Measurements from ENCODE around the gene NAT9.

Gene NAT9

DNA sequence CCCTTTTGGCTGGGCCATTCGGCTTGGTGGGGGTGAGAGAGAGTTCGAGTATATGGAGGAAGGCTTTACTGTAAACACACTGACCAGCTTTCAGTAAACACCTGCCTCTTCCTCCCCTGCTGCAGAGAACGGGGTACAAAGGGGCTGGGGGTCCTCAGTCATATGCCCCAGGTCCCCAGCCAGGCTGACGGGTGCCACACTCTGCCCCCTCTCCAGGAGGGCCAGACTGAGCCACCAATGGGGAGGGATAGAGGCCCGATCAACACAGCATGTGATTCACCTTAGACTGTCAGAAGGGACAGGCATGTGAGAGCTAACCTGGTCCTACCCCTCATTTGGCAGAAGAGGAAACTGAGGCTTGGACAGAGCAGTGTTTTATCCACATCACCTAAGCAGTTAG is 14.7 kb downstream of the NAT9 start:
- DNase-seq (ENCODE audit: low spot score), result no peak

DNA sequence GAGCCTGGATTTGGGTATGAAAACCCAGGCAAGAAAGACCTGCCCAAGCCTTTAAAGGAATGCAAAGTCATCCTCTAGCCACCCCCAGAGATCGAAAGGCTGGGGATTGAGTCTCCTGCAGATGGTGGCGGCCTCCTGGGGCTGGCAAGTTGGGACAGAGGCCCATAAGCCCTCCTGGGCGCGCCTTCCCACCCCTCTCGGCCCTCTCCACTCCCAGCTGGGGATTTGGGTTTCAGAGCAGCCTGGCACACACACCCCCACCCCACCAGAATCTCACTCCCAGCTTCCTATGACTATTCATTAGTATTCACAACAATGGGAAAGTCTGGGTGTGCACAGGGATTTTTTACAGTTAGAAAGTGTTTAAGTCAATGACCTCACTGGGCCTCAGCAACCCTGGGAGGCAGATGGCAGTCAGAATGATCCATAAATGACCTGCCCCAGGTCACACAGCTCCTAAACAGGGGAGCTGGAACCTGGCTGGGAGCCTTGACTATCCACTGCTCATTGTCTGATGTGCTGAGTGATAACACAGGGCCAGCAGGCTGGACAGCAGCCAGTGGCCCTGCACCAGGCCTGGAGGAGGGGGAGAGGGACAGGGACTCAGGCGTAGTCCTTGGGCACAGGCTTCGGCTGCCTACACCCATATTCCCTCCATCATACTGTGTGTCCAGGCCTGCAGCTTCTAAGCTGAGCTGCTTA is 15.6 kb downstream of the NAT9 start:
- DNase-seq (ENCODE audit: low spot score), result no peak

DNA sequence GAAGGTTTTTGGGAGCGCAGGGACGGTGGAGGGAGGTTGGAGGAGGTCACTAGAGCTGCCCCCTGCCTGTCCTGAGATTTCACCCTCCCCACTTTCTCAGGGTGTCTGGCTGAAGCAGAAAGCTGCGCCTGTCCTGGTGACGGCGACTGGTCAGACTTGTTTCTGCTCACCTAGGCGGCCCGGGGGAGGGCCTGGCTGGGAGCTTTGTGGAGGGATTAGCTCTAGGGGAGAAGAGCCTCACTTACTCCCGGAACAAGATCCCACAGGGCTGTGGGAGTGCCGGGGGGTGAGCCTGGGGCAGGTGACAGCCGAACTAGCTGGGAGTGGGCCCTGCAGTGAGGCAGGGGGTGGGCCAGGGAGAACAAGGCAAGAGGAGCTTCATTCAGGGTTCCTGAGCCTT is 16.2 kb downstream of the NAT9 start:
- DNase-seq (ENCODE audit: low spot score), result peak; percentile 83

DNA sequence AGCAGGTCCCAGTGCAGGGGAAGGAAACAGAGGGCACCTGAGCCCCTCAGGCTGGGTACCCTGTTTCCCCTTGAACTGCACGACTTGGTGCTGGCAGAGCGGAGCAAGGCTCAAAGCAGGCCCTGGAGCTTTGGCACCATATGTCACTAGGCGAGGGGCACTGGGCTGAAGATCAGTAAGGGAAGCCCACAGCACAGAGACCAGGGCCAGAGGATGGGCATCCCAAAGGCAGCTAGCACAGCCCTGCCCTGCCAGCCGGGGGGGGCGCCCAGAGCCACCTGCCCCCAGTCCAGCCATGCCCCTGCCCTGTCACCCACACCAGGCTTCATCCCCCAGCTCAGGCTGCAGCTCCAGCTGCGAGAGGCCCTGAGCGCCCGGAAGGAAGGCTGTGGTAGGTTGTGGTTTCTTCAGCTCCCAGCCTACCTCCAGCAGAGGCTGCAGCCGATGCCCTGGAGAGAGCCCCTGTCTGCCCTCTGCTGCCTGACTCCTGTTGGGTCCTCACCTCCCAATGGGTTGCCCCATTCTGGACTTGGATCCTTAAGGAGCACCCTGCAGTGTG is 16.8 kb downstream of the NAT9 start:
- no peak for DNase-seq (ENCODE audit: low spot score)

DNA sequence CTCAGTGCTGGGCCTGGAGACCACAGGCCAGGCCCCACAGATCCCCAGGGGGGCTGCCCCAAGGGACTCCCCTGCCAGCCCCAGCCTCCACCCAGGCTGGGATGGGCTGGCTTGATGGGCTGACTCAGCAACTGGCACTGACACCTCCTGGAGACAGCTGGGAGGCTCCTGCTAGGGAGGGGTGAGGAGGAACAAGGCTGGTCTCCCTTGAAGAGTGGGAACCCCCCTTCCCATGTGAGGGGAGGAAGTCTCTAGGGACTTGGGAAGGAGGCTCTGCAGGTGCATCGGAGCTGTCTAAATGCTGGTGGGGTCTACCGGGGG is 17.3 kb downstream of the NAT9 start:
- no peak for DNase-seq (ENCODE audit: low spot score)

DNA sequence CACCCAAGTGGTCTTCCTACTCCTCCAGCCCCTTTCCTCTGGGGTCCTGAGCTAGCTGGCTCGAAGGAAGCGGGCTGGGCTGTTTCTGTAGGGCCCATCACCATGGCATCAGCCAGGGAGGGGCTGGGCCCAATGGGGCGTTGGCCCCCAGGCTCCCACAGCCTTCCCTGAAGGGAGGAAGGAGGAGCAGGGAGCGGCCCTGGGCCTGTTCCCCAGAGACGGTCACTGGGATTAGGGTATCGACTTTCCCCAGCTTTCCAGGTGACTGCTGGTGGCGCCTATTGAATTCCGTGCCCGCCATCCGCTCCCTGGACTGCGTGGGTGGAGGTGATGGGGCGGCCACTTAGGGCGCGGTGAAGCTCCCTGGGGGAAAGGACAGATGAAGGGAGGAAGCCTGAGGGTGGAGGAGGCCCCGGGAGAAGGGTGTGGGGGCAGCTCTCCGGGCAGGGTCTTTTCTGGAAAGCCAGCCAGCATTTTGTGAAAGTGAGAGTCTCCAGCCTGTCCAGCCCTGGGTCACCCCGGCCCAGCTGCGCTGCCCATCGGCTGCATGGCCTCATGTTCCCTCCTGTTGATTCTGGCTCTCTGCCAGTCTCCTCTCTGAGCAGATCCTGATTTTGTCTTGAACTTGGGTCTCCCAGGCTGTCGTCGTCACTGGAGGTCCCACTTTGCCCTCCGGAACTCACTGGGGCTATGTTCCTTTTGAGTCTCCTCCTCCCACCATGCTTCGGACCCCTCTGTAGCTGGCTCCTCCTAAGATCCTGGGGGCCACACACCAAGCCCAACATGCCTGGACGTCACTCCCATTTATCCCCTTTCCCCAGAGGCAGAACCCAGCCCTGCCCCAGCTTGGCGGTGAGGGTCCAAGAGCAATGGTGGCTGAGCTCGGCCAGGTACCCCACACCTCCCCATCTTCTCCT is 18.0 kb downstream of the NAT9 start:
- DNase-seq (ENCODE audit: low spot score), result no peak

DNA sequence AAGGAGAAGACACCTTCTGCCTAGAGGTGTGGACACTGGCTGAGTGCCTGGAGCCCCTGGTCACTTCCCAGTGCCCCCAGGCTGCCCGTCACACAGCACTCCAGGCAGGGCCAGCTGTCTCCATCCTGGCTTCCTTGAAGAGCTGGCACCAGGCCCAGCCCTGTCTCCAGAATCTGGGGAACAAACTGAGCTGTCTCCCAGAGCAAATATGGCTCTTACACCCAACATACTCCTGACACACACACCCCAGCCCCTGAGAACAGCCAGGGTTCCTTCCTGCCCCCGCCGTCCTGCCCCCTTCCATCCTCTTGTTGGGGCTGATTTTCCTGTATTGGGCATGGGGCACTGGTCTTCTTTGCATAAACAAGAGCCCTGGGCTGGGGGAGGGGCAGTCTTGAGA is 18.6 kb downstream of the NAT9 start:
- no peak for DNase-seq (ENCODE audit: low spot score)

DNA sequence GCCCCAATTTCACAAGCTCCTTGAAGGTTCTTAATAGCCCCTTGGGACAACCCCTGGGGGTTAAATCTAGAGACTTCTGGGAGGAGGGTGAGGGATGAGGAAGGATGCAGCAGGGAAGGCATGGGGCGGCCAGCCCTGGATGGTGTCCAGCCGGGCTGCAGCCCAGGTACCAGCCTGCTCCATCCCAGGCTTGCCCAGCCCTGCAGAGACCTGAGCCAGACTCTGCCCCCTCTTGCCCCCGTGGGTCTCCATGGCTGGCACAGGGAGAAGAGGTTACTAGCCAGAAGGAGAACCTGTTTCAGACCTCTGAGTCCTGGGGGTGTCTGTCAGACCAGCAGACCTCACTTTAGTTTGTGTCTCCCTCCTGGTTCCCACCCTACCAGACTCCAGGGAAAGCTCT is 19.3 kb downstream of the NAT9 start:
- no peak for DNase-seq (ENCODE audit: low spot score)

DNA sequence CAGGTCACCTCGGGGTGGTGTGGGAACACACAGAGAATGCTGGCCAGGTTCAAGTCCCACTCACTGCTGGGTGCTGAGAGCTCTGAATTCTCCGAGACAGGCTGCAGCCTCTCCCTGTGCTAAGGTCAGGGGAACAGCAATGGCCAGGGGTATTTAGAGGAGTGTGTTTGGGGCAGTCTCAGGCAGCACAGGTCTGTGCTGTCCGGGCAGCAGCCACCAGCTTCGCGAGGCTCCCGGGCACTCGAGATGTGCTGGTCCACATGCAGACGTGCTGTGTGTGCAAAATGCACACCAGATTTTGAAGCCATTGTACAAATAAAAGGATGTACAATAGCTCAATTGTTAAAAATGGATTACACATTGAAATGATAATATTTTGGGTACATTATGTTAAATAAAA is 20.6 kb downstream of the NAT9 start:
- DNase-seq (ENCODE audit: low spot score), result no peak

DNA sequence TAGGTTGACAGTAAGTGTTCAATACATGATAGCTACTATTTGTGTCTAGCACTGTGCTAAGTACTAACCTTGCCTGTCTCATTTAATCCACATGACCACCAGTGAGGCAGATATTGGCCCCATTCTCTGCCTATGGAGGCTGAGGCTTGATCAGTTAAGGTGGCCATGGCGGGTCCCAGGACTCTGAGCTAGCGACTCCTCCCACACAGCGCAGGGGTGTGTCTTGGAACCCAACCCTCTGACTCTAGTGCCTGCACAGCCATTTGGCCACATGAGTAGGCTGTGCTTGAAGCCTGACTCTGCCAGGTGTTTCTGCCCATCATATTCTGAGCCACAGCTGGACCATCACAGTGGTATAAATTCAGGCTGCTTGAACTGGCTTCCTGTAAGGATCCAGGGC is 21.3 kb downstream of the NAT9 start:
- DNase-seq (ENCODE audit: low spot score), result no peak

DNA sequence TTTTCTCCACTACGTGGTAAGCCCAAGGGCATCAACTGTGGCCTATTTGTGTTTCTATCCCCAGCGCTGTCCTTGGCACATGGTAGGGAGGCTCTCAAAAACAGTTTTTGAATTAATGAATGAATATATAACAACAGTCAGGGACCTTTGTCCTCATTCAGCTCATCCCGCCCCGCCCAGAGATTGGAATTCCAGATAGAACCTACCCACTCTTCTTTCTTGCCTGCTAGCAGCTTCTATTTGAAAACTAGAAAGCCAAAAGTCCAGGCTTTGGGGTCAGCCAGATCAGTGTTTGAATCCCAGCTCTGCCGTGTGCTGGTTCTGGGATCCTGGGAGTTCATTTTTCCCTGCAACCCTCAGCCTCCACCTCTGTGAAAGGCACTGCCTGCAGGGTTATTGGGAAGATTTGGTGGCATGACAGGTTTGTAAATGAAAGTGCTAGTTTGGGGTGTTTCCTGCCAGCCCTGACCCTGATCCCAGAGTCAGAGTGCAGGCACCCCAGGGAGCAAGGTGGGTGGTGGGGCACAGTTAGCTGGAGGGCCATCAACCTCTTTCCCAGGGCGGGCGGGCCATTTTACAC is 23.2 kb downstream of the NAT9 start:
- DNase-seq (ENCODE audit: low spot score), result no peak

DNA sequence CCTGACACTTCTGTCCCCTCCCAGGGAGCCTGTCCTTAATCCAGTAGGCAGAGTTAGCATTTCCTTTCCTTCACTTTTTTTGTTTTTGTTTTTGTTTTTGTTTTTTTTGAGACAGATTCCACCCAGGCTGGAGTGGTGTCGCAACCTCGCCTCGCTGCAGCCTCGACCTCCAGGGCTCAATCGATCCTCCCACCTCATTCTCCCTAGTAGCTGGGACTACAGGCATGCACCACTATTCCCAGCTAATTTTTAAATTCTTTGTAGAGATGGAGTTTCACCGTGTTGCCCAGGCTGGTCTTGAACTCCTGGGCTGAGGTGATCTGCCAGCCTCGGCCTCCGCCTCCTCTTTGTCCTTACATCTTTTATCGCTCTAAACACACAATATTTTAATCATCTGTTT is 23.7 kb downstream of the NAT9 start:
- no peak for DNase-seq (ENCODE audit: low spot score)

DNA sequence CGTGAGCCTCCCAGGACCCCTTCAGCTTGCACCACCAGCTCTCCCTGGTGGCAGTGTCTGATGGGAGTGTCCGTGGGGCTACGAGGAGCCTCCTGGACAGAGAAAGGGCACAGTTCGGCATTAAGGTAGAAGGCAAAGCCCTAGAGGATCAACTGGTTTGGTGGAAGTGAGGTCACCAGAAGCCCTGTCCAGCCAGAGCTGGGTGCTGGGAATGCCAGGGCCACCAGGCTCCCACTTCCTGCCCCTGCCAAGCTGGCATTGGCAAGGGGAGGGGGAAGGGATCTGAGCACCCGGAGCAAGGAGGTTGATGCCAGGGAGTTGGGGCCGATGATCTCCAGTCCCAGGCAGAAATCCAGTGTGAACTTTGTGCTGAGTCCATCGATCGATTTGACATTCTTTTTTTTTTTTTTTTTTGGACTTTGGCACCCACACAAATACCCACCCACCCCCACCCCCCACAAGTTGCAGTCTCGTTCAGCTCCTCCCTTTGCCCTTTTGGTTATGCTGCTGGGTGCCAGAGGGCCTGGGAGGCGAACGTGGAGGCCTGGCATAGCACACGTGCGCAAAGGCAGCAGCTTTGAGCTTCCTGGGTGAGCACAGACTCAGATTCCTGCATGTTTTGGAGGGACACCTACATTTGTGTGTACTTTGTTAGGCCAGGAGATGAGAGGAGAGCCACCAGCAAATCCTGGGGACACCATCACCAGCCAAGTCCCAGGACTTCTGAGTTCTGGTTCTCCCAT is 25.6 kb downstream of the NAT9 start:
- DNase-seq (ENCODE audit: low spot score), result no peak

DNA sequence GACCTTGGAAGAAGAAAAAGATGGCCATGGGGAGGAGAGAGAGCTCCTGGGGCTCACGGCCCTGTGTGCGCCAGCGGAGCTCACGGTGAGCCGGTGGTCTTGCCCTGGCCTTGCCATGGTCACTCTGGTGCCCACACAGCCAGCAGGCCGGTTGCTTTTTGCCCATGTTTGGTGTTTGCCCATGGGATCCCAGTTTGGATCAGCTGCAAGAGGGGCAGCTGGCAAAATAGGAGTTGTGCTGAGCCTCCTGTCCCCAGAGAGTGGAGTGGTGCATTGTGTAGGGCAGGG is 26.2 kb downstream of the NAT9 start:
- no peak for DNase-seq (ENCODE audit: low spot score)

DNA sequence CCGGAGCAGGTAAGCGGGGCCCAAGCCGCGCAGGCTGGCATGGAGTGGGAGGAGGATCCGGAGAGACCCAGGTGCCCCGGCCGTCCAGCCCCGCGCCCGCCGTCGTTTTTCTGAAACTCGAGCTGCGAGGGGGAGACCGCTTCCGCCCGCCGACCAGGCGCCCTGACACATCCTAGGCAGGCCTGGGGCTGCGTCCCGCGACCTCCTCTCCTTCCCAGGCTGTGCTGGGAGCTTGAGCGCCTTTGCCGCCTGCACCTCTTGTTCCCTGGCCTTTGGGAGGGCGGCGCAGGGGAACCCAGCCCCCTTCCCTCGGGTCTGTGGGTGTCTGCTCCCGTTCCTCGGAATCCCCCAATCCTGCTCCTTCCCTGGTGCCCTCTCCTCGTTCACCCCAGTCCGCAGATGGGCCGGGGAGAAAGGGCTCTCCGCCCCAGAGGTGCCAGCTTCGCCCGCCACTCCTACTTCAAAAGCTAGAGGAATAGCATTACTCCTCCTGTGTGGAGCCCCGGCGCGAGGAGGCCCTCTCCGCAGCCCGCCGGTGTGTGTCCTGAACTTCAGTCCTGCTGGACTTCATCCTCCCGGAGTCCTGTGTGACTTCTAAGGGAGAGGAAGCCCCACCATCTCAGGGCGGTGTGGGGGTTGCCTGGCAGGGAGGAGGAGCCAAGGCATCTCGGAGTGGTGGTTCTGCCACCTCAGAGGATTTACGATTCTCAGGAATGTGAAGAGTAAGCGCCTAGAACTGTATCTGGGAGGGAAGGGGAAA is 26.7 kb downstream of the NAT9 start:
- no peak for DNase-seq (ENCODE audit: low spot score)

DNA sequence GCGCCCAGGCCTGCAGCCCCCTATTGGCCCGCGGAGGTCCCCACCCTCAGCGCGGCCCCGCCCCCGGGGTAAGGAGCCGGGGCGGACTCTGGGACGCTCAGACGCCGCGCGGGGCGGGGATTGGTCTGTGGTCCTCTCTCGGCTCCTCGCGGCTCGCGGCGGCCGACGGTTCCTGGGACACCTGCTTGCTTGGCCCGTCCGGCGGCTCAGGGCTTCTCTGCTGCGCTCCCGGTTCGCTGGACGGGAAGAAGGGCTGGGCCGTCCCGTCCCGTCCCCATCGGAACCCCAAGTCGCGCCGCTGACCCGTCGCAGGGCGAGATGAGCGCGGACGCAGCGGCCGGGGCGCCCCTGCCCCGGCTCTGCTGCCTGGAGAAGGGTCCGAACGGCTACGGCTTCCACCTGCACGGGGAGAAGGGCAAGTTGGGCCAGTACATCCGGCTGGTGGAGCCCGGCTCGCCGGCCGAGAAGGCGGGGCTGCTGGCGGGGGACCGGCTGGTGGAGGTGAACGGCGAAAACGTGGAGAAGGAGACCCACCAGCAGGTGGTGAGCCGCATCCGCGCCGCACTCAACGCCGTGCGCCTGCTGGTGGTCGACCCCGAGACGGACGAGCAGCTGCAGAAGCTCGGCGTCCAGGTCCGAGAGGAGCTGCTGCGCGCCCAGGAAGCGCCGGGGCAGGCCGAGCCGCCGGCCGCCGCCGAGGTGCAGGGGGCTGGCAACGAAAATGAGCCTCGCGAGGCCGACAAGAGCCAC is 27.4 kb downstream of the NAT9 start, which contains the start of gene NHERF1:
Gene NHERF1, plus strand, starts transcription at position 100 of the 750 bp plus-strand sequence. Its CDS starts 219 bp downstream, at position 319.
- peak; percentile 99 for DNase-seq (ENCODE audit: low spot score)

DNA sequence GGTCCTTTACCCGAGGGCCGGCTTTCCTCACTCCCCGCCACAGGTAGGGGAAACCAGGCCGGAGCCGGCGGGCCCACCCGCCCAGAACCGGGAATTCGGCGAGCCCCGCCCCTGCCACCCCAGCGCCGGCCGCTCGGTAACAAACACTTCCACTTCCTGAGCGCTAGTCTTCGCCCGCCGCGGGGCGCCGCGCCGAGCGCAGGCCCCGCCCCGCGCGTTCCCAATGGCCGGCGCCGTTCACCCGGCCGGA is 27.9 kb downstream of the NAT9 start:
- no peak for DNase-seq (ENCODE audit: low spot score)

DNA sequence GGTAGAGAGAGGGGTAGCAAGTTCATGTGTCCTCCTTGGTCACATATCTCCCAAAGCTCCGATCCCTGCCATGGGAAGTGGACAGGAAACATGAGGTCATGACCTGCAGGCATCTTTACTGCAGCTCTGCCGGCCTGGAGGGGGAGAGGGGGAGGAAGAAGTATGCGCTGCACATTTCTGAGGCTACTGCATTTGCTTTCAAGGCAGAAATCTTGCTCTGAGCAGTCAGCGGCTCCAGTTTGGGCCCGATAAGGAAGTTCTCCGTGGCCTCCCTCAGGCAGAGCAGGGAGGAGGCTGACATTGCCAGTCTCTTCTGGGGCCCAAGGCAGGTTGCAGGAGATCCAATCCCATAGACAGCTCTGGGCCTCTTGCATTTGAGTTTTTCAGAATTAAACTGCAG is 29.2 kb downstream of the NAT9 start:
- no peak for DNase-seq (ENCODE audit: low spot score)

DNA sequence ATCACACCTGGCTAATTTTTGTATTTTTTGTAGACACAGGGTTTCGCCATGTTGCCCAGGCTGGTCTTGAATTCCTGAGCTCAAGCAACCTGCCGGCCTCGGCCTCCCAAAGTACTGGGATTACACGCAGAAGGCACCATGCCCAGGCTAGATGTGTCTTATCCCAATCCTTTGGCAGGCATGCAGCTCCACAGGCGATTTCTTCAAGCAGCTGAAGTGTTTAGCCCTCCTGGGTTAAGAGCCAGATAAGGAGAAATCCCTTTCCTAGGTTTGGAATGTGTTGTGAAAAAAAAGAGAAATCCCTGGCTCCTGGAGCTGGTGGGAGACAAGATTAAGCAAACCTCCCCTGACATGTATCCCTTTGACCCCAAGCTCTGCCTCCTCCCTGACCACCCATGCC is 29.8 kb downstream of the NAT9 start:
- no peak for DNase-seq (ENCODE audit: low spot score)

DNA sequence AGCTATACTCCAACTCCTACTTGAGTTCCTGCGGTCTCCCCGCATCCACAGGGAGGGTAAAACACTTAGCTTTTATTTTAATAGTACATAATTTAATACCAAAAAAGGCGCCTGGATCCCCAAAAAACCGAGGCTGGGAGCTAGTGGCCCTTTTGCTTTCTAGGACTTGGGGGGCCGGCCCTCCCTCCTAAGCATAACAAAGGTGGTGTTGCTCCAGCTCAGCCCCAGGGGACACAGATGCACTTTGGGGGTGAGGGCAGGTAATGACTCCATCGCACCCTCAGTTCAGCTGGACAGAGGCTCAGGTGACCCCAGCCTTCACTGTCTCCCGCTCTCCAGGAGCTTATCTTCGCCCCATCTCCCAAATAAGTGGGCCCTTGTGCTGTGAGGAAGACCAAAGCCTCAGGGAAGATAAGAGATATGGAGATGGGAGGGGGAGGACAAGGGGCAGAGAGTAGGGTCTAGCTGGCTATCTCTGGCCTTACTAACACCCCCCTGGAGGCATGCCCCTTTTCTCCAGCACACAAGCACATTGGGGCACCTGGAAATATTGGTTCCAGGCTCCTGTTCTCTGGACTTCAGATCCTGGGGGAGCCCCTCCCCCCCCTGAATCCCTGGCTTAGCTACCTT is 30.5 kb downstream of the NAT9 start:
- no peak for DNase-seq (ENCODE audit: low spot score)

Data from iPS-NIHi11 (cell line).